ENCODE measurements around the gene CTNNA2.

The CTNNA2 gene

GRCh38 chr2:80438686-80439085 is 925.8 kb downstream of the CTNNA2 start:
- no peak for DNase-seq

GRCh38 chr2:80454628-80455027 is 941.8 kb downstream of the CTNNA2 start:
- DNase-seq = no peak

- DNase-seq = no peak
These were observed 946.2 kb downstream of the CTNNA2 start for GRCh38 chr2:80459028-80459427.

GRCh38 chr2:80461505-80462197 is 948.8 kb downstream of the CTNNA2 start:
- DNase-seq = no peak

- no peak for DNase-seq
These were observed 949.8 kb downstream of the CTNNA2 start for GRCh38 chr2:80462654-80463053.

GRCh38 chr2:80464275-80464674 is 951.4 kb downstream of the CTNNA2 start:
- DNase-seq = no peak

GRCh38 chr2:80467262-80467811 is 954.5 kb downstream of the CTNNA2 start:
- DNase-seq = no peak

- no peak for DNase-seq
These were observed 956.6 kb downstream of the CTNNA2 start for GRCh38 chr2:80469428-80469827.

GRCh38 chr2:80473069-80473468 is 960.2 kb downstream of the CTNNA2 start:
- DNase-seq = no peak

GRCh38 chr2:80473796-80474195 is 960.9 kb downstream of the CTNNA2 start:
- DNase-seq = no peak

GRCh38 chr2:80475970-80476369 is 963.1 kb downstream of the CTNNA2 start:
- no peak for DNase-seq

GRCh38 chr2:80476535-80477117 is 963.8 kb downstream of the CTNNA2 start:
- no peak for DNase-seq

GRCh38 chr2:80482276-80482675 is 969.4 kb downstream of the CTNNA2 start:
- DNase-seq = no peak

GRCh38 chr2:80489717-80490116 is 976.9 kb downstream of the CTNNA2 start:
- DNase-seq = no peak

- no peak for DNase-seq
These were observed 978.1 kb downstream of the CTNNA2 start for GRCh38 chr2:80490964-80491363.

- no peak for DNase-seq
These were observed 983.5 kb downstream of the CTNNA2 start for GRCh38 chr2:80496346-80496745.

GRCh38 chr2:80496775-80497174 is 983.9 kb downstream of the CTNNA2 start:
- no peak for DNase-seq

GRCh38 chr2:80499095-80499494 is 986.2 kb downstream of the CTNNA2 start:
- DNase-seq = no peak

- no peak for DNase-seq
These were observed 989.2 kb downstream of the CTNNA2 start for GRCh38 chr2:80501874-80502624.

- DNase-seq = no peak
These were observed 993.7 kb downstream of the CTNNA2 start for GRCh38 chr2:80506563-80506962.

GRCh38 chr2:80510716-80511115 is 997.9 kb downstream of the CTNNA2 start:
- no peak for DNase-seq

- no peak for DNase-seq
These were observed 1003.1 kb downstream of the CTNNA2 start for GRCh38 chr2:80515964-80516363.

GRCh38 chr2:80517316-80517715 is 1004.5 kb downstream of the CTNNA2 start:
- no peak for DNase-seq

GRCh38 chr2:80519121-80519643 is 1006.3 kb downstream of the CTNNA2 start:
- no peak for DNase-seq

All from COR-L47 (cell line).